GM21367 (cell line): ENCODE measurements around the gene FLNB.

Source experiments
- ATAC-seq: cut with Tn5 transposase; IDR thresholded peaks from one replicate; pipeline ENCODE4 v1.9.1; 2021; ENCODE audit not compliant: unreplicated experiment

FLNB gene, protein sequence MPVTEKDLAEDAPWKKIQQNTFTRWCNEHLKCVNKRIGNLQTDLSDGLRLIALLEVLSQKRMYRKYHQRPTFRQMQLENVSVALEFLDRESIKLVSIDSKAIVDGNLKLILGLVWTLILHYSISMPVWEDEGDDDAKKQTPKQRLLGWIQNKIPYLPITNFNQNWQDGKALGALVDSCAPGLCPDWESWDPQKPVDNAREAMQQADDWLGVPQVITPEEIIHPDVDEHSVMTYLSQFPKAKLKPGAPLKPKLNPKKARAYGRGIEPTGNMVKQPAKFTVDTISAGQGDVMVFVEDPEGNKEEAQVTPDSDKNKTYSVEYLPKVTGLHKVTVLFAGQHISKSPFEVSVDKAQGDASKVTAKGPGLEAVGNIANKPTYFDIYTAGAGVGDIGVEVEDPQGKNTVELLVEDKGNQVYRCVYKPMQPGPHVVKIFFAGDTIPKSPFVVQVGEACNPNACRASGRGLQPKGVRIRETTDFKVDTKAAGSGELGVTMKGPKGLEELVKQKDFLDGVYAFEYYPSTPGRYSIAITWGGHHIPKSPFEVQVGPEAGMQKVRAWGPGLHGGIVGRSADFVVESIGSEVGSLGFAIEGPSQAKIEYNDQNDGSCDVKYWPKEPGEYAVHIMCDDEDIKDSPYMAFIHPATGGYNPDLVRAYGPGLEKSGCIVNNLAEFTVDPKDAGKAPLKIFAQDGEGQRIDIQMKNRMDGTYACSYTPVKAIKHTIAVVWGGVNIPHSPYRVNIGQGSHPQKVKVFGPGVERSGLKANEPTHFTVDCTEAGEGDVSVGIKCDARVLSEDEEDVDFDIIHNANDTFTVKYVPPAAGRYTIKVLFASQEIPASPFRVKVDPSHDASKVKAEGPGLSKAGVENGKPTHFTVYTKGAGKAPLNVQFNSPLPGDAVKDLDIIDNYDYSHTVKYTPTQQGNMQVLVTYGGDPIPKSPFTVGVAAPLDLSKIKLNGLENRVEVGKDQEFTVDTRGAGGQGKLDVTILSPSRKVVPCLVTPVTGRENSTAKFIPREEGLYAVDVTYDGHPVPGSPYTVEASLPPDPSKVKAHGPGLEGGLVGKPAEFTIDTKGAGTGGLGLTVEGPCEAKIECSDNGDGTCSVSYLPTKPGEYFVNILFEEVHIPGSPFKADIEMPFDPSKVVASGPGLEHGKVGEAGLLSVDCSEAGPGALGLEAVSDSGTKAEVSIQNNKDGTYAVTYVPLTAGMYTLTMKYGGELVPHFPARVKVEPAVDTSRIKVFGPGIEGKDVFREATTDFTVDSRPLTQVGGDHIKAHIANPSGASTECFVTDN (N-terminal part only)

GRCh38 chr3:58008141-58009025 lies at the start of gene FLNB:
FLNB (plus strand) TSS chr3:58008422; CDS start chr3:58008565, 143 bp downstream.
- peak; percentile 45 for ATAC-seq

- no peak for ATAC-seq
Observed at GRCh38 chr3:57958642-57959422, 49.4 kb upstream of the FLNB start.

- no peak for ATAC-seq
Observed at GRCh38 chr3:57959423-57960173, 48.6 kb upstream of the FLNB start.

DNA sequence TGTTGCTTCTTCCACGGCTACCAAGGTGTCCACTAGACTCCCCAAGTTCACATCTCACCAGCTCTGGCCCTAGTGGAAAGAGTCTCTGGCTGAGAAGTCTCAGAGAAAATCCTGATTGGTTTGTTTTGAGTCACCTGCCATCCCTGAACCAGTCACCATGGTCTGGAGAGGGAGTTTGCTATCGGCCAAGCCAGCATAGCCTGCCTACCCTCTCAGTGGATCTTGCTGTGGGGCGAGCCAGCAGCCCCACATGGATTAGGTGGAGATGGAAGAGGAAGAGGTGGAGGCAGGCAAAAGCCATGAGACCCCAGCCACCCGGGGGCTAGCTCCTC lies 48.1 kb upstream of the FLNB start:
- ATAC-seq, result no peak

DNA sequence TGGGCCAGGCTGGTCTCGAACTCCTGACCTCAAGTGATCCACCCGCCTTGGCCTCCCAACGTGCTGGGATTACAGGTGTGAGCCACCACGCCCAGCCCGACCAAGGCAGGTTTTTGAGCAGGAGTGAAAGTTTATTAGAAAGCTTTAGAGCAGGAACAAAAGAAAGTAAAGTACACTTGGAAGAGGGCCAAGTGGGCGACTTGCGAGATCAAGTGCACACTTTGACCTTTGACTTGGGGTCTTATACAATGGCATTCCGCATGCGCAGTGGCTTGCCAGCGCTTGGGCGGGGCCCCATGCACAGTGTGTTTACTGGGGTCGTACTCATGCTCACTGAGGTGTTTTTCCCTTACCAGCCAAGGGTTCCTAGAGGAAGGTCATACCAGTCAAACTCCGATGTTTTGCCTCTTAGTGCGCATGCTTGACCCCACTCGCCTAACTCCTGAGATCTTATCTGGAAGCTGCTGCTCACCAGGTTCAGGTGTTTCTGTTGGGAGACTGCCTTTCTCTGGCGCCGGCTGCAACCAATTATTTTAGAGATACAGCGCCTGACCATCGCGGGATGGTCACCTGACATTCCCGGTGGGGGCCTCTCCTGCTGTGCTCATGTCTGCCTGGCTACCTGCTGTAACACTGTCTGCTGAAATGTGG lies 46.9 kb upstream of the FLNB start:
- ATAC-seq, result no peak

GRCh38 chr3:57961828-57962447 lies 46.3 kb upstream of the FLNB start:
- no peak for ATAC-seq

GRCh38 chr3:57962448-57962834 lies 45.8 kb upstream of the FLNB start:
- no peak for ATAC-seq

DNA sequence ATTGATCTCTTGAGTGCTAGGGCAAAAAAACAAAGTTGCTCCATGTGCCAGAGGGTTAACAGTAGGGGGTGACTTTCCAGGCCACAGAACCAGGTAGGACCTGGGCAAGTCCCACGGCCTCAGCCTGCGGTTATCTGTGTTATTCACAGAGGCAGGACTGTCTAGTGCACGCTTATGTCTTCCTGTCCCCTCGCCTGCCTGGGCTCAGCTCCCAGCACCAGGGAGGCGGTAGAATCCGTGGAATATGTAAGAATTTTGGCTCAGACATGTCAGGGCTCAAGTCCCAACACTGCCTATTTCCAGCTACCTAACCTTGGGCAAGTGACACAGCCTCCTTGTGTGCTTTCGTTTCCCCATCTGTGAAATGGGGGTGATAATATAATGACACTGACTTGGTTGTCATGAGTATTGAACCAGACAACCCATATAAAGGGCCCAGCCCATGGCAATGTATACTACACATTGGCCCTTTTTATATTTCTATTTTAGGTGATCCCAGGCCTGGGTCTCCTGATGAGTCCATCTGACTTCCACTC lies 44.3 kb upstream of the FLNB start:
- ATAC-seq, result no peak

GRCh38 chr3:57966829-57967228 lies 41.4 kb upstream of the FLNB start:
- ATAC-seq, result no peak

DNA sequence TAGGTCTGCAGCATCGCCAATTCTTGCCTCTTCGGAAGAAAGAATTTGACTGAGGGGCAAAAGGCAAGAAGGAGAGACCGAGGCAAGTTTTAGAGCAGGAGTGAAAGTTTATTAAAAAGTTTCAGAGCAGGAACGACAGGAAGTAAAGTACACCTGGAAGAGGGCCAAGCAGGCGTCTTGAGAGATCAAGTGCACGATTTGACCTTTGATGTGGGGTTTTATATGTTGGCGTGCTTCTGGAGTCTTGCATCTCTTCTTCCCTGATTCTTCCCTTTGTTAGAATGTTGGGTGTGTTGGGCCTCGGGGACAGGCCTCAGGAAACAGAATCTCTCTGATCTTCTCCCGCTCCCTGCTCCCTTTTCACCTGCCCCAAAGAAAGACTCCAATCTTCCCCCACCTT lies 40.6 kb upstream of the FLNB start:
- no peak for ATAC-seq

- no peak for ATAC-seq
Observed at GRCh38 chr3:57968501-57968900, 39.7 kb upstream of the FLNB start.

GRCh38 chr3:57971975-57972374 lies 36.2 kb upstream of the FLNB start:
- no peak for ATAC-seq

DNA sequence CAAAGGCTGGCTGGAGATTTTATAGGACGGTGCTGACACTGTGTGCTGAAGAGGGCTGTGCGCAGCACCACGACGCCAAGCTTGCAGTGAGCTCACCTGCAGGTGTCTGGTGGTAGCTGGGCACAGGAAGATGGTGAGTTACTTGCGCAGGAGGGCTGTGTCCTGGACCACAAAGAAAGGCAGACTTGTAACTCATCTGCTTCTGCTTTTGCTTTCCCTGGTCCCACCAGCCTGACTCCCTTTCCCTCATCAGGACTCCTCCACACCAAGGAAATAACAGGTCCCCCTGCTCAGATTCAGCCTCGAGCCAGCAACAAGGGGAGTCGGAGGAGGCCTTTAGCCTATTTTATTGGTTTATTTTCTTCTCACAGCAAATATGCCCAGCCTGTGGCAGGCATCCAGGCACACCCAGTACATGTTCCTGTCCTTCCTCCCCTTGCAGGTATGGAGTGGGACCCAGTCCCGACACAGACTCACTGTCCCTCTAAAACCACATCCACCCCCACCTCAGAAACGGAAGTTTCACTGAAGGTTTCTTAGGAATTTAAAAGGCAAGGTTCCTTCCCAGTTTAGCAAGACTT lies 35.6 kb upstream of the FLNB start:
- ATAC-seq, result no peak

- no peak for ATAC-seq
Observed at GRCh38 chr3:57973715-57974477, 34.3 kb upstream of the FLNB start.

GRCh38 chr3:57974796-57975388 lies 33.3 kb upstream of the FLNB start:
- no peak for ATAC-seq

- ATAC-seq, result no peak
Observed at GRCh38 chr3:57977818-57978235, 30.4 kb upstream of the FLNB start.
